Inferior parietal cortex (tissue), 1 donor: ENCODE measurements around the gene PDE4D.

ENCODE experiments used
- DNase-seq: peaks from one replicate; pipeline ENCODE4 v3.0.0-alpha.2; 2016; ENCODE audit errors: extremely low spot score

PDE4D gene

GRCh38 chr5:59741599-59741998 lies 151.9 kb downstream of the PDE4D start:
- DNase-seq = no peak

GRCh38 chr5:59738024-59738423 lies 155.5 kb downstream of the PDE4D start:
- DNase-seq = no peak

- DNase-seq = no peak
Measured at GRCh38 chr5:59732806-59733205, 160.7 kb downstream of the PDE4D start.

- no peak for DNase-seq
Measured at GRCh38 chr5:59732301-59732700, 161.2 kb downstream of the PDE4D start.

GRCh38 chr5:59731809-59732208 lies 161.7 kb downstream of the PDE4D start:
- no peak for DNase-seq

GRCh38 chr5:59729820-59730219 lies 163.7 kb downstream of the PDE4D start:
- DNase-seq = no peak

GRCh38 chr5:59729357-59729756 lies 164.2 kb downstream of the PDE4D start:
- DNase-seq = no peak

GRCh38 chr5:59728356-59728755 lies 165.2 kb downstream of the PDE4D start:
- DNase-seq = no peak

GRCh38 chr5:59727186-59727585 lies 166.3 kb downstream of the PDE4D start:
- no peak for DNase-seq

- DNase-seq = no peak
Measured at GRCh38 chr5:59725392-59725767, 168.1 kb downstream of the PDE4D start.

- DNase-seq = peak; percentile 24
Measured at GRCh38 chr5:59724482-59725391, 168.8 kb downstream of the PDE4D start.

- DNase-seq = no peak
Measured at GRCh38 chr5:59722874-59723273, 170.7 kb downstream of the PDE4D start.

GRCh38 chr5:59721741-59722140 lies 171.8 kb downstream of the PDE4D start:
- DNase-seq = no peak

- DNase-seq = no peak
Measured at GRCh38 chr5:59720063-59720462, 173.5 kb downstream of the PDE4D start.

- no peak for DNase-seq
Measured at GRCh38 chr5:59716966-59717500, 176.5 kb downstream of the PDE4D start.

GRCh38 chr5:59716029-59716428 lies 177.5 kb downstream of the PDE4D start:
- DNase-seq = no peak

- DNase-seq = no peak
Measured at GRCh38 chr5:59715228-59715627, 178.3 kb downstream of the PDE4D start.

GRCh38 chr5:59713498-59713844 lies 180.1 kb downstream of the PDE4D start:
- no peak for DNase-seq

- DNase-seq = no peak
Measured at GRCh38 chr5:59712836-59713497, 180.6 kb downstream of the PDE4D start.

GRCh38 chr5:59711310-59711709 lies 182.2 kb downstream of the PDE4D start:
- no peak for DNase-seq

- DNase-seq = no peak
Measured at GRCh38 chr5:59709846-59710245, 183.7 kb downstream of the PDE4D start.

GRCh38 chr5:59709346-59709821 lies 184.1 kb downstream of the PDE4D start:
- no peak for DNase-seq

GRCh38 chr5:59704936-59705335 lies 188.6 kb downstream of the PDE4D start:
- DNase-seq = no peak
